ENCODE data around the gene PLXNA4.

GRCh38 chr7:132548489-132549078, 27.7 kb downstream of the PLXNA4 start:
- TF ChIP-seq EZH2 (IDR thresholded peaks at IDR 0.05; ENCODE audit: borderline replicate concordance, insufficient read depth, low read depth, low read length, poor library complexity, severe bottlenecking) (no peak), CTCF (IDR thresholded peaks at IDR 0.05) (no peak)

Measured in B cell (primary cell).